Astrocyte (in vitro differentiated cells and primary cell): ENCODE data around the gene ZNF431.

Source experiments
- CTCF ChIP-seq: IDR thresholded peaks from 2 replicates; pipeline ENCODE4 v1.5.1; 2011; ENCODE audit warnings: low read depth, mild to moderate bottlenecking, inconsistent platforms, low read length, moderate library complexity; ENCODE audit not compliant: insufficient read depth
- EZH2 ChIP-seq: IDR thresholded peaks from 2 replicates; pipeline ENCODE4 v1.6.1; 2012; ENCODE audit warnings: mild to moderate bottlenecking, low read length, inconsistent platforms; ENCODE audit not compliant: insufficient read depth

DNA sequence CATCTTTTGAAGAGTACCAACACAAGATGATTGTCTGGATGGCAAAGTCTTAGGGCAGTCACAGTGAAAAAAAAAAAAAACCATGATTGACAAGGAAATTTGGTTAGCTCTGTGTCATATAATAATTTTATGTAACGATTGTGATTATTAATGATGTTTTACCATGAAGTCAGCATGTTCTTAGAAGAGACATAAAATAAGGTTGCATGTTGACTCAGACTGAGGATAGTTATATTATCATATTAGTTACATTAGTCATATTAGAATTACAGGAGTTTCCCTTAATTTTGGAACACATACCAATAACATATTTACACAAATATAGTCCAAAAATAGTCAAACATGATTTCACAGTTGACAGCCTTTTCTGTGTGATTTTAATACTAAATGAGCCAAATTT, 5.7 kb downstream of the ZNF431 start:
- no peak for TF ChIP-seq CTCF
- no peak for TF ChIP-seq EZH2
